Naive thymus-derived CD4-positive, alpha-beta T cell (primary cell): ENCODE data around the gene LMX1A. TPM values are rescaled to one million over a fixed set of nuclear protein-coding genes. Genes with fewer than 3 reads are reported as not detected.

Experiments used
- ATAC-seq: fragments of 150-1000 bp; cut with Tn5 transposase; 2 replicates; pipeline ENCODE4 v1.10.0; 2021; ENCODE audit warnings: mild to moderate bottlenecking, moderate library complexity
- CTCF ChIA-PET: fragments of 350-600 bp; sonication (Branson Sonifier 250); formaldehyde crosslinking; loops from one replicate; lab custom pipeline; 2021; ENCODE audit warnings: antibody characterized with exemption; lab: Charles Lee
- POLR2A ChIA-PET: fragments of 350-600 bp; sonication (Branson Sonifier 250); formaldehyde crosslinking; loops from one replicate; lab custom pipeline; 2021; ENCODE audit warnings: antibody characterized with exemption, inconsistent platforms; lab: Charles Lee
- DNase-seq, 9 donors: peaks; one replicate each; pipeline versions ENCODE4 v3.0.0 to v3.0.0-alpha.2; 2020 to 2022; ENCODE audit warnings: mixed read lengths in 1 of 9
- H3K27ac ChIP-seq: one replicate; pipeline ENCODE4 v1.7.0; 2013; ENCODE audit warnings: mild to moderate bottlenecking, low read depth, low read length, moderate library complexity
- H3K27me3 ChIP-seq, 2 donors: one replicate each; pipeline ENCODE4 v1.7.0; 2013; ENCODE audit warnings: low read length in 2 of 2, mild to moderate bottlenecking in 2 of 2, moderate library complexity in 2 of 2; ENCODE audit not compliant: control insufficient read depth in 2 of 2, insufficient read depth in 2 of 2
- H3K36me3 ChIP-seq, 3 experiments: 1 replicate in 2 of 3; 2 replicates in 1 of 3; pipeline ENCODE4 v1.7.0; 2013; ENCODE audit warnings: low read length in 3 of 3, mild to moderate bottlenecking in 3 of 3, moderate library complexity in 1 of 3; ENCODE audit not compliant: insufficient read depth in 3 of 3, control insufficient read depth in 2 of 3
- H3K4me1 ChIP-seq, 2 donors: one replicate each; pipeline ENCODE4 v1.7.0; 2013; ENCODE audit warnings: low read length in 2 of 2, mild to moderate bottlenecking in 2 of 2, moderate library complexity in 1 of 2; ENCODE audit not compliant: control insufficient read depth in 2 of 2, insufficient read depth in 2 of 2
- H3K4me3 ChIP-seq: 2 replicates; pipeline ENCODE4 v1.7.0; 2013; ENCODE audit warnings: mild to moderate bottlenecking, low read length
- H3K9me3 ChIP-seq, 3 experiments: 1 replicate in 2 of 3; 2 replicates in 1 of 3; pipeline ENCODE4 v1.7.0; 2013; ENCODE audit warnings: low read length in 3 of 3; ENCODE audit not compliant: control insufficient read depth in 2 of 3
- H3K27ac Mint-ChIP-seq, 9 donors: one replicate each; pipeline ENCODE4 v1.8.0; 2020 to 2022; ENCODE audit warnings: mixed read lengths in 9 of 9, mild to moderate bottlenecking in 8 of 9, moderate library complexity in 5 of 9, inconsistent platforms in 2 of 9
- H3K27me3 Mint-ChIP-seq, 5 donors: one replicate each; pipeline ENCODE4 v1.8.0; 2021 to 2022; ENCODE audit warnings: mixed read lengths in 5 of 5, mild to moderate bottlenecking in 1 of 5
- H3K36me3 Mint-ChIP-seq, 5 donors: one replicate each; pipeline ENCODE4 v1.8.0; 2020 to 2022; ENCODE audit warnings: mixed read lengths in 5 of 5, mild to moderate bottlenecking in 3 of 5, inconsistent platforms in 1 of 5
- H3K4me1 Mint-ChIP-seq, 7 donors: one replicate each; pipeline ENCODE4 v1.8.0; 2020 to 2022; ENCODE audit warnings: mixed read lengths in 7 of 7, mild to moderate bottlenecking in 3 of 7, inconsistent platforms in 1 of 7
- H3K4me3 Mint-ChIP-seq, 10 donors: one replicate each; pipeline ENCODE4 v1.8.0; 2020 to 2022; ENCODE audit warnings: mild to moderate bottlenecking in 10 of 10, mixed read lengths in 10 of 10, moderate library complexity in 6 of 10, inconsistent platforms in 2 of 10
- H3K9me3 Mint-ChIP-seq, 11 donors: one replicate each; pipeline ENCODE4 v1.8.0; 2020 to 2022; ENCODE audit warnings: mixed read lengths in 11 of 11, mild to moderate bottlenecking in 4 of 11, inconsistent platforms in 1 of 11, moderate library complexity in 1 of 11
- intact Hi-C, 2 donors: fragments of 100-400 bp; cut with micrococcal nuclease; formaldehyde crosslinking; loops; one replicate each; pipeline ENCODE4 v1.15.1; 2023
- polyA plus RNA-seq, 2 donors: library from polyadenylated mRNA; unstranded; fragments of 300-500 nt; fragmentation: Illumina TruSeq; gene quantifications; one replicate each; pipeline ENCODE4 v1.2.3, GENCODE V29; 2021
- total RNA-seq, 6 experiments: library from RNA in 5 of 6; stranded (reverse) in 5 of 6; gene quantifications; 1 replicate in 5 of 6; 2 replicates in 1 of 6; pipeline ENCODE4 v1.2.3 and lab custom pipeline; 2021 to 2026

The LMX1A gene
- total and polyA plus RNA-seq, 7 experiments from 2014 or later = not detected

DNA sequence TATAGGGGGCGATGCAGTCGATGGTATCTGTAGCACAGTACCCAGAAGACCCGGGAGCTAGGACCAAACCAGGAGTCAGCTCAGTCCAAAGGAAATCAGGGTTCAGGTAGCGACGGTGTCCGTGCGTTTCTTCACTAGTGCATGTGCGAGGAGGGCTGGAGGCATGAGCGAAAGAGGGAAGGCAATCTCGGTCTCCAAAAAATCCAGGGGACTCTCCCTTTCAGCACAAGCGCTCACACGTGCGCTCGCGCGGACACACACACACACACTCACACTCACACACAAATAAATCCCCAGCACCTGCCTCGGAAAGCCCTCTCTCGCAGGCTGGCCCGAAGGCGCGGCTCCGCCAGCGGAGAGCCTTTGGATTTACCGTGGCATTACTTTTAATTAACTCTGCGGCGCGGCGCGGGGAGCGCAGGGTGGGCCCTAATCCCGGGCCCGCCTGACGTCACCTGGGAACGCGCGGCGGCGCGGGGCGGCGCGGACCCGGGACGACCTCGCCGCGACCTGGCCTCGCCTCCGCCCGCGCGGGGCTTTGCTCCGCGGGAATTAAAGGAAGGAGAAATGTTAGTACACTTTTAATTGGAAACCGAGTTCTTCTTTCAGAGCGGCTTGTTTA is 121.2 kb downstream of the LMX1A start:
- no peak for DNase-seq
- H3K4me1 Mint-ChIP-seq = peaks cover 0 to 12% (median 4%) of the 10 kb centered on the region in 7 donors
- ATAC-seq = no peak
- CTCF ChIA-PET = no interaction called here
- Histone ChIP-seq H3K9me3 (no peaks in the 10 kb centered on the region), H3K27ac (no peak overlapping the region), H3K4me1 (no peaks in the 10 kb centered on the region), H3K27me3 (no peaks in the 10 kb centered on the region), H3K4me3 (no peak overlapping the region), H3K36me3 (no peaks in the 10 kb centered on the region)
- no peak overlapping the region for H3K27ac Mint-ChIP-seq
- H3K36me3 Mint-ChIP-seq = peaks cover 0 to 4% (median 0%) of the 10 kb centered on the region in 5 donors
- intact Hi-C loops = no loop called here
- peak overlapping the region in 1 of 10 donors; percentile 21 for H3K4me3 Mint-ChIP-seq
- H3K9me3 Mint-ChIP-seq = peaks cover 0 to 11% (median 0%) of the 10 kb centered on the region in 11 donors
- peaks cover 55 to 73% (median 70%) of the 10 kb centered on the region in 5 donors for H3K27me3 Mint-ChIP-seq
- POLR2A ChIA-PET = no interaction called here

GRCh38 chr1:165234149-165234548 is 122.4 kb downstream of the LMX1A start:
- no peak for ATAC-seq

GRCh38 chr1:165228676-165229075 is 127.8 kb downstream of the LMX1A start:
- Histone ChIP-seq H3K27ac (no peak overlapping the region), H3K9me3 (no peaks in the 10 kb centered on the region), H3K4me1 (no peaks in the 10 kb centered on the region), H3K36me3 (no peaks in the 10 kb centered on the region), H3K27me3 (no peaks in the 10 kb centered on the region), H3K4me3 (no peak overlapping the region)
- H3K27me3 Mint-ChIP-seq = peaks cover 9 to 39% (median 29%) of the 10 kb centered on the region in 5 donors
- ATAC-seq (no peak), DNase-seq (no peak)
- H3K9me3 Mint-ChIP-seq = peaks cover 0 to 7% (median 0%) of the 10 kb centered on the region in 11 donors
- POLR2A ChIA-PET = no interaction called here
- peaks cover 0 to 3% (median 0%) of the 10 kb centered on the region in 5 donors for H3K36me3 Mint-ChIP-seq
- CTCF ChIA-PET = no interaction called here
- no peak overlapping the region for H3K4me3 Mint-ChIP-seq
- intact Hi-C loops = no loop called here
- H3K4me1 Mint-ChIP-seq = no peaks in the 10 kb centered on the region
- H3K27ac Mint-ChIP-seq = no peak overlapping the region

More at GRCh38 chr1:165234149-165234548, 122.4 kb downstream of the LMX1A start:
- Mint-ChIP-seq H3K27ac (no peak overlapping the region), H3K36me3 (peaks cover 0 to 4% (median 0%) of the 10 kb centered on the region in 5 donors), H3K4me1 (peaks cover 0 to 12% (median 4%) of the 10 kb centered on the region in 7 donors), H3K27me3 (peaks cover 54 to 72% (median 69%) of the 10 kb centered on the region in 5 donors), H3K4me3 (no peak overlapping the region), H3K9me3 (peaks cover 0 to 13% (median 0%) of the 10 kb centered on the region in 11 donors)
- DNase-seq = no peak
- CTCF ChIA-PET = no interaction called here
- POLR2A ChIA-PET = no interaction called here
- no peaks in the 10 kb centered on the region for H3K9me3 ChIP-seq
- no peak overlapping the region for H3K4me3 ChIP-seq
- no peaks in the 10 kb centered on the region for H3K27me3 ChIP-seq
- H3K36me3 ChIP-seq = no peaks in the 10 kb centered on the region
- no peak overlapping the region for H3K27ac ChIP-seq
- intact Hi-C loops = no loop called here
- H3K4me1 ChIP-seq = no peaks in the 10 kb centered on the region

- no peaks in the 10 kb centered on the region for H3K36me3 Mint-ChIP-seq
- no peak overlapping the region for H3K27ac Mint-ChIP-seq
- no peak overlapping the region for H3K4me3 Mint-ChIP-seq
- CTCF ChIA-PET = no interaction called here
- Histone ChIP-seq H3K27ac (no peak overlapping the region), H3K4me3 (no peak overlapping the region), H3K9me3 (no peaks in the 10 kb centered on the region), H3K27me3 (no peaks in the 10 kb centered on the region), H3K4me1 (no peaks in the 10 kb centered on the region), H3K36me3 (no peaks in the 10 kb centered on the region)
- H3K4me1 Mint-ChIP-seq = no peaks in the 10 kb centered on the region
- peaks cover 0 to 7% (median 0%) of the 10 kb centered on the region in 11 donors for H3K9me3 Mint-ChIP-seq
- ATAC-seq = no peak
- H3K27me3 Mint-ChIP-seq = peaks cover 4 to 34% (median 26%) of the 10 kb centered on the region in 5 donors
- intact Hi-C loops = no loop called here
- no peak for DNase-seq
- POLR2A ChIA-PET = no interaction called here
Observed at GRCh38 chr1:165228111-165228655, 128.3 kb downstream of the LMX1A start.

GRCh38 chr1:165226326-165226725 is 130.2 kb downstream of the LMX1A start:
- CTCF ChIA-PET = no interaction called here
- no peaks in the 10 kb centered on the region for H3K27me3 ChIP-seq
- H3K27ac Mint-ChIP-seq = no peak overlapping the region
- no peaks in the 10 kb centered on the region for H3K9me3 ChIP-seq
- H3K9me3 Mint-ChIP-seq = peaks cover 0 to 7% (median 0%) of the 10 kb centered on the region in 11 donors
- intact Hi-C loops = no loop called here
- no peaks in the 10 kb centered on the region for H3K4me1 Mint-ChIP-seq
- no peaks in the 10 kb centered on the region for H3K36me3 ChIP-seq
- no peaks in the 10 kb centered on the region for H3K4me1 ChIP-seq
- POLR2A ChIA-PET = no interaction called here
- peaks cover 0 to 19% (median 13%) of the 10 kb centered on the region in 5 donors for H3K27me3 Mint-ChIP-seq
- no peak overlapping the region for H3K27ac ChIP-seq
- ATAC-seq (no peak), DNase-seq (no peak)
- H3K4me3 ChIP-seq = no peak overlapping the region
- no peak overlapping the region for H3K4me3 Mint-ChIP-seq
- no peaks in the 10 kb centered on the region for H3K36me3 Mint-ChIP-seq

- ChIA-PET CTCF (no interaction called here), POLR2A (no interaction called here)
- no peak overlapping the region for H3K27ac Mint-ChIP-seq
- peaks cover 0 to 7% (median 0%) of the 10 kb centered on the region in 11 donors for H3K9me3 Mint-ChIP-seq
- Histone ChIP-seq H3K36me3 (no peaks in the 10 kb centered on the region), H3K27ac (no peak overlapping the region), H3K4me3 (no peak overlapping the region), H3K27me3 (no peaks in the 10 kb centered on the region), H3K4me1 (no peaks in the 10 kb centered on the region), H3K9me3 (no peaks in the 10 kb centered on the region)
- ATAC-seq (no peak), DNase-seq (no peak)
- no peaks in the 10 kb centered on the region for H3K36me3 Mint-ChIP-seq
- H3K4me1 Mint-ChIP-seq = no peaks in the 10 kb centered on the region
- intact Hi-C loops = no loop called here
- H3K27me3 Mint-ChIP-seq = peaks cover 0 to 23% (median 13%) of the 10 kb centered on the region in 5 donors
- H3K4me3 Mint-ChIP-seq = no peak overlapping the region
Observed at GRCh38 chr1:165225650-165226049, 130.9 kb downstream of the LMX1A start.

GRCh38 chr1:165225062-165225461 is 131.5 kb downstream of the LMX1A start:
- peaks cover 0 to 26% (median 13%) of the 10 kb centered on the region in 5 donors for H3K27me3 Mint-ChIP-seq
- H3K36me3 Mint-ChIP-seq = no peaks in the 10 kb centered on the region
- H3K27ac ChIP-seq = no peak overlapping the region
- H3K36me3 ChIP-seq = no peaks in the 10 kb centered on the region
- no peak for DNase-seq
- H3K4me3 Mint-ChIP-seq = no peak overlapping the region
- no peaks in the 10 kb centered on the region for H3K4me1 ChIP-seq
- H3K27me3 ChIP-seq = no peaks in the 10 kb centered on the region
- ATAC-seq = no peak
- ChIA-PET CTCF (no interaction called here), POLR2A (no interaction called here)
- no peak overlapping the region for H3K27ac Mint-ChIP-seq
- H3K9me3 Mint-ChIP-seq = peaks cover 0 to 7% (median 0%) of the 10 kb centered on the region in 11 donors
- no peak overlapping the region for H3K4me3 ChIP-seq
- intact Hi-C loops = no loop called here
- H3K9me3 ChIP-seq = no peaks in the 10 kb centered on the region
- H3K4me1 Mint-ChIP-seq = no peaks in the 10 kb centered on the region
